GM21825 (cell line): Measurements from ENCODE around the gene KIAA0232.
"Not testable (repeated sequence)": the region's sequence is repeated elsewhere in the genome, so short reads cannot be mapped to it uniquely, and the experiment has no call there.

Source experiments
- ATAC-seq: cut with Tn5 transposase; IDR thresholded peaks from one replicate; pipeline ENCODE4 v1.9.1; 2021; ENCODE audit warnings: mild to moderate bottlenecking, moderate library complexity; ENCODE audit not compliant: unreplicated experiment

The KIAA0232 gene

DNA sequence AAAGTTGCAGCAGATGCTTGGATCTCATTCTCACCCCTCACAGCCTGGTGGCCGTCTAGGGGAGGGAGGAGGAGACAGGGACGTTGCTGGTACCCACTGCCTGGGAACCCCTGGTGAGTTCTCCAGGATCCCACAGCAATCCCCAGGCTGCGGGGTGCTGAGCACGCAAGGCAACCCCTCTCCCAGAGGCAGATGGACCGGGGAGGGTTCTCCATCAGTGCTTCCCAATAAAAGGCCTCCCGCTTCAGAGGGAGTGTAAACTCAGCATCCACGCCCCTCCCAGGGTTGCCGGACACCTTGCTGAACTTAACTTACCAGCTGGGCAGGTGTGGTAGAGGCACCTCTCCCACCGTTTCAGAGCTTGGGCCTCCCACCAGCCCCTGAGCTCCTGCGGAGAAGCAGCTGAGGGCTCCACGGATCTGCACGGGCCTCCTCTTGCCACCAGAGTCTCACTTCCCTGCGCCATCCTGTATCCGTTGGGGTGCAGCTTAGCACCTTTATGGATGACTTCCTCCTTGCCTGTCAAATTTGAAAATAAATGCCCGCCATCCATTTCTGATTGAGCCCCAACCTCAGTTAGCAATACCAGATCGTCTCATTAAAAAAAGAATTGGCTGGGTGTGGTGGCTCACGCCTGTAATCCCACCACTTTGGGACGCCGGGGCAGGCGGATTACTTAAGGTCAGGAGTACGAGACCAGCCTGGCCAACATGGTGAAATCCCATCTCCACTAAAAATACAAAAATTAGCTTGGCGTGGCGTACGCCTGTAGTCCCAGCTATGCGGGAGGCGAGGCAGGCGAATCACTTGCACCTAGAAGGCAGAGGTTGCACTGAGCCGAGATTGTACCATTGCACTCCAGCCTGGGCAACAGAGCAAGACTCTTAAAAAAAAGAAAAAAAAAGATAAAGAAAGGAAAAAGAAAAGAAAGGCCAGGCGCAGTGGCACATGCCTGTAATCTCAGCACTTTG lies 112.3 kb downstream of the KIAA0232 start:
- no peak for ATAC-seq

DNA sequence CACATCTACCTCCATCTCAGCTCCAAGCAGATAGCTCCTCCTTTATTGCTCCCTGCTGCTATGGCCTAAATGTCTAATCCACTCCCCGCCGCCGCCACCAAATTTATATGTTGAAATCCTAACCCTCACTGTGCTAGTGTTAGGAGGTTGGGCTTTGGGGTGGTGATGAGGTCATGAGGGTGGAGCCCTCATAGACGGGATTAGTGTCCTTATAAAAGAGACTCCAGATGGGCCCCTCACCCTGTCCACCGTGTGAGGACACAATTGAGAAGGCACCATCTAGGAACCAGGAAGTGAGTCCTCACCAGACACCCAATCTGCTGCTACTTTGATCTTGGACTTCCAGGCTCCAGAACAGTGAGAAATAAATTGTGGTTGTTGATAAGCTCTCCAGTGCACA lies 113.5 kb downstream of the KIAA0232 start:
- no peak for ATAC-seq

DNA sequence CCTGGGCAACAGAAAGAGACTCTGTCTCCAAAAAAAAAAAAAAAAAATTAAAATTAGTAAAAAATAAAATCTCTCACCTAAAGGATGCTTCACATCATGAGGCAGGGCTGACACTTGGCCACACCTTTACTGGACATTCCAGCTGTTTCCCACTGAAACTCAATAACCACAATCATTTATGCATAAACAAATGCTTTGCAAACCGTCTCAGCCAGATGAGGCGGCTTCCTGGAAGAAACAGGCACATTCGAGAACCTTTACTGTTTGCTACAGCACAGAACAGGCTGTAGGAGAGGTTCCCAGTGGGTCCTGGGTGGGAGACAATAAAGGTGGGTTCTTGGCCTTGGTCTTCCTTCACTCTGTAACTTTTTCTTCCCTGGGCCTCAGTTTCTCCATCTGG lies 116.2 kb downstream of the KIAA0232 start:
- ATAC-seq, result no peak

DNA sequence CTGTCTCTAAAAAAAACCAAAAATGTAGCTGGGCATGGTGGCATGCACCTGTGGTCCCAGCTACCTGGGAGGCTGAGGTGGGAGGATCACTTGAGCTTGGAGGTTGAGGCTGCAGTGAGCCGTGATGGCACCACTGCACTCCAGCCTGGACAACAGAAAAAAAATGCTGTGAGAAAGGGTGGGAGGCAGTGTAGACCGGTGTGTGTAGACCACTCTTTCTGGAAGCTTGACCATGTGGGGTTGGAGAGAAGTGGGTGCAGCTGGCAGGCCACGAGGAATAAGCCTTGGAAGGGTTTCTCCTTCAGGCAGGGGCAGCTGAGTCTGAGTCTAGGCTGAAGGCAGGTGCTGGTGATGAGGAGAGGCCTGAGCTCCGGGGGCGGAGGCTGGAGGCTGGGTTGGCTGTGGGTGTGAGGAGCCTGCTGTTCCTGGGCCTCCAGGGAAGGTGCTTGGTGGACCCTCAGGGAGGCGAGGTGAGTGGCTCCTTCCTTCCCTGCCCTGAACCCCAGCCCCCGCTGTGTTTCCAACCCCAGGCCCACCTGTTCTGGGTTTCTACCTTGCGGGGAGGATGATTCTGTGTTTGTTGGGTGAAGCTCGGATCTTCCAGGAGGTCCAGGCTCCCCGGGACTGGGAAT lies 117.8 kb downstream of the KIAA0232 start:
- ATAC-seq, result no peak

DNA sequence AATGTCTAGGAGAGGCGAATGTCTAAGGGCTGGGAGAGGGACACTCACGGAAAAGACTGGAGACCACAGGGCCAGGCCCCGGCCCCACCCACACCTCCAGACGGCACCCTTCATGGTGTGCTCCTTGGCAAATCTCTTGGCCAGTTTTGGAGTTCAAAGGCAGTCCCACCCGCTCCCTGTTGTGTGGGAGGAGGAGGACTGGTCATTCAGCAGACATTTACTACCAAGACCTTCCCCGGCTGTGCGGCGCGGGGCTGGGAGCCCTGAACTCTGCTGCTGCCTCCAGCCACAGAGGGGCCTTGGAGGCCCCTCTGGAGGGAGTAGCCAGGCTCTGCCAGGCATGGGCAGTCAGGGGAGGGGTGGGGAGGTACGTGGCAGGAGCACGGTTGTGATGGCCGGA lies 118.4 kb downstream of the KIAA0232 start:
- no peak for ATAC-seq

DNA sequence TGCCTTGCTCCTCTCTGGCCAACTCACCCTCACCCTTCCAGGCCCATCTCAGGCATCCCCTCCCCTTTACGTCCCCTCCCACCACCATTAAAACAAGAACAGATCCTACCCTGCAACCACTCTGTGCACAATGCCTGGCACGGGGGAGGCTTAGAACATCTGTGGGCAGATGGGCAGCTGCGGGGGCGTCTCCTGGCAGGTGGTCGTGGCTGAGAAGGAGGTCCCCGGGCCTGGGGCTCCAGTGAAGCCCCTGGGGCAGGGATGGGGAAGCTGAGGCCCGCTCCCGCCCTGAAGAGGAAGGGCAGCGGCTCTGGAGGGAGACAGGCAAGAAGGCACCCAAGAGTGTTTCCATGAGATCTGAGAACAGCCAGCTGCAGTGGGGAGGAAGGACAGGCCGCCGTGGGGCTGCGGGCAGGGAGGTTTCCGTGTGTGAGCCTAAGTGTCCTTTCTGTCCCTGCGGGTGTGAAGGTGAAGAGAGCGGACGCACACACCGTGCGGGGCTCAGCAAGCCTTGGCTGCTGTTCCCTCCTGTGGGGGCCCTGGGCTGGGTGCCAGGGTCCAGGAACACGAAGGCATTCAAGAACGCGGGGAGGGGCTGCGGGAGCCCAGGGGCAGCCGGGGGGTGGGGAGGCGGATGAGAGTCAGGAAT lies 119.3 kb downstream of the KIAA0232 start:
- no peak for ATAC-seq

DNA sequence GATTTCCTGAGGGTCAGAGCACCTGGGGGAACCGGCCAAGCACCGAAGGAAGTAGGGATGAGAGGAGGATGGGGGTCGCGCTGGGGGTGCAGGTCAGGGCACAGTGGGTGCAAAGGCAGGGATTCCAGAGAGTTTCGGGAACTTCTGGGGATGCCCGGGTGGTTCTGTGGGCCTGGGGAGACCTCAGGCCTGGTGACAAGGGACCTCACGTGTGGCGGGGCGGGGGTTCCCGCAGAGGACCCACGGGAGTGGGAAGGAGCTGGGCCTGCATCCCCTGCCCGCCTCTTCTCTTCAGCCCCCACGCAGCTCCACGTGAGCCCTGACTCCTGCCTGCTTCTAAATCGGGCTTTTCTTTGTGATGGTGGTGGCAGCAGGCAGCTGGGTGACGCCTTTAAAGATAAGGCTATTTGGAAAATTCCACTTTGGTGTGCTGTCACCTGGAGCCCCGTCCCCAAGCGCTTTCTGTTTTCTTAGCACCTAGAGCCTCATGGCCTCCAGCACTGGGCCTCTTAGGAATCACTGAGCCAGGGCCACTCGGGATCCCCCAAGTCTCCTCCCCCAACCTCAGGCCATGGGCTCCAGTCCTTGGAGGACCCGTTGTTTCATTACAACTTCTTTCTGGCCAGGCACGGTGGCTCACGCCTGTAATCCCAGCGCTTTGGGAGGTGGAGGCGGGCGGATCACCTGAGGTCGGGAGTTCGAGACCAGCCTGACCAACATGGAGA lies 120.0 kb downstream of the KIAA0232 start:
- ATAC-seq, result no peak

DNA sequence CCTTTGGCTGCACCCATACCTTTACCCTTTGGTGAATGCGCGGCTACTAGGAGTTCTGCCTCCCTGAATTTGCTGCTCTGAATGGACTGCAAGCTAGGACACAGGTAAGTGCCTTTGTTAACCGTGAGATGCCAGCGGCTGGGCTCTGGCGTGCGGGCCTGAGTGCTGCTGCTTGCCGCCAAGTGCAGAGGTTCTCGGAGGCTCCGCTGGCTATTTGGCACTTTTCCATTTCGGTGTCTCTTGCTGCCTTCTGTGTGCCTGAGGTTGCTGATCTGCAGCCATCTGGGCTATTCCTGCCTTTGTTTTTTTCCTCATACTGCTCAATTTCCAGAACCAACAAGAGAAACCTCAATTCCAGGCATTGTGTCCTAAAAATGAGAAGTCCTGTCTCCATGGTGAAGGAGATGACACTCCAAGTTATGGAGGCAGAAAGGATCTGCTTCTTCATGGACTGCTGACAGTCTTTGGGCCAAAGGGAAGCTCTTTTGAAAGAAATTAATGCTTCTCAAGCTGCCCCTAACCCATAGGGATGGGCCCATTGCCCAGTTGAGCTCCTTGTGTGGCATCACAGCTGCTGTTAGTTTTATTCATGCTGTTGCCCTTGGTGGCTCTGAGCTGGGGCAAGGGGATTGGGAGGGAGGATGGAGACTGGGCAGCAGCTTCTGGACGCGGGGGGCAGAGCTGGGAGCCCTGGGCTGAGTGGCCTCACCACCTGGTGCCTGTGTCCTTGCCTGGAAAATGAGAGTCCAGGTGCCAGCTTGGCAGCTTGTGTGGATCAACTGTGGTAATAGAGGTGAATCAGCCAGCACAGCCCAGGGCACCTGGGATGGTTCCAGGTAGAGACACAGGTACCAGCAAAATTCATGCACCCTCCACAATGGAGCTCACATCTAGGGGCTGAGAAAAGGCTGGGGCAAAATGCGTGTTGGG lies 123.3 kb downstream of the KIAA0232 start:
- no peak for ATAC-seq

DNA sequence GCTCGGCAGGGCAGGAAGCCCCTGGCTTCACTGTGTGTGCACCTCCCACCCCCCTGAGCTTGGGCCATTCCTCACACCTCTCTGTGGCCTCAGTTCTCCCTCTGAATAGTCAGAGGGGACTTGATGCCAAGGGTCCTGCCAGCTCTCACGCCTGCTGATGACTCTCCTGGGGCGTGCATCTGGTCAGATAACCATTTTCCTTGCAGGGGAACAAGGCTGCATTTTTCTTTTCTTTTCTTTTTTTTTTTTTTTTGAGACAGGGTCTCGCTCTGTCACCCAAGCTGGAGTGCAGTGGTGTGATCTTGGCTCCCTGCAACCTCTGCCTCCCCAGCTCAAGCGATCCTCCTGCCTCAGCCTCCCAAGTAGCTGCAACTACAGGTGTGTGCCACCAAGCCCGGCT lies 124.0 kb downstream of the KIAA0232 start:
- ATAC-seq, result not testable (repeated sequence)

DNA sequence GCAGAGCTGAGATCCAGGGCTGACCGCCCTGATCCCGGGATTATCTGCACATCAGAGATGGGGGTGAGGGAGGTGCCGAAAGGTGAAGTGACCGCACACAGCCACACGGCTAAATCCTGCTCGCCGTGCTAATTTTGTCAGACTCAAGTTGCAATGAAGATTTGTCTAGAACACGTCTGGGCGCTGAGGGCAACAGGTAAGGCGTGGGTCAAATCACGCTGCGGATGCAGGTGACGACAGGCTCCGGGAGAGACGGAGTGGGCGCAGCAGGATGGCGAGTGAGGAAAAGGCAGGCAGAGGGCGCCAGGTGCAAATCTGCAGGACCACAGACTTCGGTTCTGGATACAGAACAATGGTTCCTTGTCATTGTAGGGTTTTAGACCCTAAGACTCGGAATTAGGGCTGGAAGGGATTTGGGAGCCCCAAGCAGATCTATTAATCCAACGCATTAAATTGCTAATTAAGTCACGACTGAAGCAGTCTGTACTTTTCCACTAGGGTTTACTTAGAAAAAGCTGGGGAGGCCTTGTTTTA lies 125.2 kb downstream of the KIAA0232 start:
- ATAC-seq, result no peak

DNA sequence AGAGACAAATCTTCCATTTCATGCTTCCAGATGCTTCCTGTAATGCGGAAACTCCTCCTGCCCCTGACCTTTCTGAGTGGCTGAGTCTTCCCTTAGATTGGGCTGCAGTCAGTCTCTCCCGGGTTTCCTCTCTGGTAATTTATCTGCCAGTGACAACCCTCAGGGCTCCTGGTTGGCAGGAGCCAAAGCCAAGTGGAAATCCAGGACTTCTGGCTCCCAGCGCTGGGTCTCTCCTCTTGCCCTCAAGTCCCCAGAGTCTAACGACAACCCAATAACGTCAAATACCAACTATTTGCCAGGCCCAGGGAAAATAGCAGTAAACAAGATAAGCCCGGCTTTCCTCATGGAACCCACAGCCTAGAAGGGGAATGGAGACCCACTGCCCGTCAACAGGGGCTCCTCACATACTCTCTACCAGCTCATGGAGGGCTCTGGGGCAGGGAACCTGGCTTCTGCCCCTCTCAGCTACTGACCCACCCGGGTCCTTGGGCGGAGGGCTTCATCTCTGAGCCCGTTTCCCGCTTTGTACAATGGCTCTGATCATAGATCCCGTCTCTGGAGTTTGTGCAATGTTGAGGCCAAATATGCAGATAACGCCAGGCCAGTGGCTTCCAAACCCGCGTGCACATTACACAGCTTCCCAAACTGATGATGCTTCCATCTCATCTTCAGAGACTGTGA lies 126.0 kb downstream of the KIAA0232 start:
- ATAC-seq, result no peak

DNA sequence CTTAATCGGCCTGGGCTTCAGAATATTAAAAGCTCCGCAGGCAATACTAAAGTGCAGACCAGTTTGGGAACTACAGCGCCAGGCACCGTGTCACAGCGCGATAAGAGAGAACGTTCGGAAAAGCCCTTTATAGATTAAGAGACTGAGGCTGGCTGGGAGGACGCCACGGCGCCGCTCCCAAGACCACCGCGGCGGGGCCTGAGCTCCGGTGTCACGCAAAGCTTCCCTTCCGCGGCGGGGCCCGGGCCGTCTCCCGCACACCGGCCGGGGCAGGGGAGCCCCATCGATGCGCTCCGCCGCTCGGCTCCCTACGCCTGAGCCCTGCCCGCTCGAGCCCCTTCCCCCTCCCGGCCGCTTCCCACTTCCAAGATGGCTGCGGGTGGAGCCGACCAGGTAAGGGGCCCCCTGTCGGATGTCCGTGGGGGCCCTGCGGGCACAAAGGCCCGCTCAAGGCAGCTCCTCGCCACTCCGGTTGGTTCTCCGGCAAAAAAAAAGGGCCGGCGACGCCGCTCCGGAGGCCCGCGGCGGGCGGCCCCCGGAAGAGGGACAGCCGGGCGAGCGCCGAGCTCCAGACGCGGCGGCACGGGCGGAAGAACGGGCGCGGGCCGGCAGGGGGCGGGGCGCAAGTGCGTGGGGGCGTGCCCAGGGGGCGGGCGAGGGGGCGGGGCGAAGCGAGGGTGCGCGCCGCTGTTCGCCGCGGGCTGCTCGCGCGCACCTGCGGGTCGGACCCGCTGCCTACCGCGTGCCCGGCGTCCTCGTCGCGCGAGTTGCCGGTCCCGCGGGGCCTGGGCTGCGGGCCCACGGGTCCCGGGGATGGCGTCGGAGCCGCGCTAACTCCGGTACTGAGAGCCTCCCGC lies 126.8 kb downstream of the KIAA0232 start, which contains the start of gene TBC1D14:
Gene TBC1D14 (plus strand): TSS at position 714 of the 857 bp plus-strand sequence. CDS start 13,564 bp downstream, outside the sequence.
- ATAC-seq, result peak; percentile 88

DNA sequence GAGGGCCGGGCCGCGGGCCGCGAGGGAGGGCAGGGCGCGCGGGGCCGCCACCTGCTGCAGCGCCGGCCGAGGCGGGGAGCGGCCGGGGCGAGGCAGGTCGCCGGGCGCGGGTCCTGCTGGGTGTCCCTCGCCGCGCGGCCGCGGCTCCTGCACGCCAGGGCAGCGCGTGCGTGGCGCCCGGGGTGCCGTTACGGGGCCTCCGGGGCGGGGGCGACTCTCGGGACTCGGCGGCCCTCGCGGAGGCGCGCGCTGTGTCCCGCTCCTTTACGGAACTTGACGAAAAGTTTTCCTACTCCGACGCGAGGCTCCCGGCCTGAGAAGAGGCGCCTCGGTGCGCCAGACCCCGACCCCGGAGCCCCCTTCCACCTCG lies 127.4 kb downstream of the KIAA0232 start:
- ATAC-seq, result peak; percentile 21

DNA sequence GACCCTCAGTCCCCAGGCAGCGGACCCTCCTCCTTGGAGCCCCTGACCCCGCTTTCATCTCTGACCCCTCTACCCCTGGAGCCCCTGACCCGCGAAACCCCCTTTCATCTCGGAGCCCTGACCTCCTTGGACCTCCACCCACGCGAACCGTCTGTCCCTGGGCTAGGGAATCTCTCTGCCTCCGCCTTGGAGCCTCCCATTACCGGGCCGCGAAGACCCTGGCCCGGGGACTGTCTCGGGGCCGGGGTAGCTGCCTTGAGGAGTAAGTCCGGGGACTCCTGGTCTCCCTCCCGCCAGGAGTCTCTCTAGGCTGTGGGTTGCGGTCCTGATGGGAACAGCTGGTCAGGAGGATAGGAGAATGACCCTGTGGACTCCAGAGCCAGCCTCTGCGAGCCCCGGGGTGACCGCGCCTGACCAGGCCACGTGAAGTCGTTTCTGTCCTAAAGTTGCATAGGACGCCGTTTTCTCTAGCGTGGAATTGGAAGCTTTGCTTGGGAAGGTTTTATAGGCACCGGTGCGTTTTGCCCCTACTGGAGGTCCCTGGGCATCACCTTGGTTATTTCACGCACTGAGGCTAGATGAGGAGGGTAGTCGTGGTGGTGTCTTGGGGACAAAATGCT lies 127.9 kb downstream of the KIAA0232 start:
- ATAC-seq, result no peak

DNA sequence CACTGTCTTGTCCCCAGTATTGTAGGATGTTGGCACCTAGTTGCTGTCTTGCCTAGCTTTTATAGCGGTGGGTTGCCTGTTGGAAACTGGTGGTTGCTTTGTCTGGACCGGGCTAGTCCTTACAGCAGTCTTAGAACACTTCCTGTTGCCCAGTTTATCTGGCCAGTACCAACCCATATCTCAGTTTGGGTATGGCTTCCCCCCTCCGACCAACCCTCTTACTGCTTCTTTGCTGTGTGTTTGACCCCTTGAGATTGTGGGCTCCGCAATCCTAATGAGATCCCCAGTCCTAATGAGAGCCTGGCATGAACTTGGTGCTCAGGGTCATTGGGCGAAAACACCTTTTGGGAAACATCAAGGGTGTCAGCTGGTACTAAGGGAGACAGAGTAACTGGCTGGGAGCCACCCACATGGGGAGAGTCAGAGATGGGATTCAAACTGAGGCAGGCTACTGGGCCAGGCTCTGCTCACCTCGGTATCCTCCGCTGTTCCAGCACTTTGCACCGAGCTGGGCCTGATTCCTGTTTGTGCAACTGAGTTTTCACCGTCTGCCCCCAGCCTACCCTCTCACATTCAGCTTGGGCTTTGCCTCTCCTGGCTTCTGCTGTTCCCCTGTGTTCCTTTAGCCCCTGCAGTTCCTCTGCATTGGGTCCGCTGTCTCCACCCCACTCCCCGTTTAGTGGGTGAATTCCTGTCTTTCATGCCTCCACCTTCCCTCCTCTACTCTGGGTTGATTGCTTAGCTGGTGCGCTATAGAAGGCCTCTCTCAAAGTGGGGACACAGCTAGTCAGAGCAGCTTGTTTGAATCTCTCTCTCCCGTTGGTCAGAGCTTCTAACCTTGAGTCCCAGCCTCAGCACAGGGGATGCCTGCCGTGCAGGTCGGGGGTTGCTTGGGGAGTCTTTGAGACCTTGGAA lies 128.7 kb downstream of the KIAA0232 start:
- no peak for ATAC-seq

DNA sequence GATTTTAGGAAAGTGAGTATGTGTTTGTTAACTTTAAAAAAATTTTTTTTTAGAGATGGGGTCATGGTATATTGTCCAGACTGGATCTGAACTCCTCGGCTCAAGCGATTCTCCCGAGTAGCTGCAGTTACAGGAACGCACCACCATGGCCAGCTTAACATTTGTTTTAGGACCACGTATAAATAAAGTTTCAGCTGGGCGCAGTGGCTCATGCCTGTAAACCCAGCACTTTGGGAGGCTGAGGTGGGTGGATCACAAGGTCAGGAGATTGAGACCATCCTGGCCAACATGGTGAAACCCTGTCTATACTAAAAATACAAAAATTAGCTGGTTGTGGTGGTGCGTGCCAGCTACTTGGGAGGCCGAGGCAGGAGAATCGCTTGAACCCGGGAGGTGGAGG lies 129.4 kb downstream of the KIAA0232 start:
- ATAC-seq, result not testable (repeated sequence)

DNA sequence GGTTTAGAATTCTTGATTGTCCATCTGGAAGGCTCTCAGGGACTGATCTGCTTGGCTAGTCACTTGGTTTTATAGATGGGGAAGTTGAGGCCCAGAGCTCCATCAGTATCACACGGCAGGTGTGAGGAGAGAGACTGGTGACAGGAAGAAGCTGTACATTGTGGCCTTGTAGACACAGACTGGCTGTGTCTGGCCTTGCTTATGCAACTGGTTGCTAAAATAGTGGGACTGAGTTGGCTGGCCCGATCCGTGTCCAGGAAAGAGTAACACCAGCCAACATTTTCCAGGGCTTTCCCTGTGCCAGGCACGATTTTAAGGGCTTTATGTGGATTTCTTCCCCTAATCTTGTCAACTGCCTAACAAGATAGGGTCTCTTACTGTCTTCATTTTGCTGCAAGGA lies 129.9 kb downstream of the KIAA0232 start:
- no peak for ATAC-seq
